ENCODE data around the gene FSTL3.
"Not testable (repeated sequence)": the region's sequence is repeated elsewhere in the genome, so short reads cannot be mapped to it uniquely, and the experiment has no call there.

FSTL3 gene

GRCh38 chr19:676339-677105 lies at the start of gene FSTL3:
FSTL3 (plus strand) TSS chr19:676392; CDS start chr19:676424, 32 bp downstream.
- no peak for DNase-seq

DNA sequence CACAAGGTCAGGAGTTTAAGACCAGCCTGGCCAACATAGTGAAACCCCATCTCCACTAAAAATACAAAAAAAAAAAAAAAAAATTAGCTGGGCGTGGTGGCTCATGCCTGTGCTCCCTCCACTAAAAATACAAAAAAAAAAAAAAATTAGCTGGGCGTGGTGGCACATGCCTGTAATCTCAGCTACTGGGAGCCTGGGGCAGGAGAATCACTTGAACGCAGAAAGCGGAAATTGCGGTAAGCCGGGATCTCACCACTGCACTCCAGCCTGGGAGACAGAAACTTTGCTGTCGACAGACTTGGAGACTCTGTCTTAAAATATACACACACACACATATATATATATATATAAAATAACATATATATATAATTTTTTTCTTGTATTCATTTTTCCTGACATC lies 49.6 kb upstream of the FSTL3 start:
- DNase-seq = not testable (repeated sequence)

GRCh38 chr19:628168-628567 lies 48.0 kb upstream of the FSTL3 start:
- no peak for DNase-seq

GRCh38 chr19:629515-629914 lies 46.7 kb upstream of the FSTL3 start:
- not testable (repeated sequence) for DNase-seq

- DNase-seq = no peak
These were observed 46.1 kb upstream of the FSTL3 start for GRCh38 chr19:629961-630714.

- DNase-seq = peak; percentile 82
These were observed 43.6 kb upstream of the FSTL3 start for GRCh38 chr19:632579-633067.

DNA sequence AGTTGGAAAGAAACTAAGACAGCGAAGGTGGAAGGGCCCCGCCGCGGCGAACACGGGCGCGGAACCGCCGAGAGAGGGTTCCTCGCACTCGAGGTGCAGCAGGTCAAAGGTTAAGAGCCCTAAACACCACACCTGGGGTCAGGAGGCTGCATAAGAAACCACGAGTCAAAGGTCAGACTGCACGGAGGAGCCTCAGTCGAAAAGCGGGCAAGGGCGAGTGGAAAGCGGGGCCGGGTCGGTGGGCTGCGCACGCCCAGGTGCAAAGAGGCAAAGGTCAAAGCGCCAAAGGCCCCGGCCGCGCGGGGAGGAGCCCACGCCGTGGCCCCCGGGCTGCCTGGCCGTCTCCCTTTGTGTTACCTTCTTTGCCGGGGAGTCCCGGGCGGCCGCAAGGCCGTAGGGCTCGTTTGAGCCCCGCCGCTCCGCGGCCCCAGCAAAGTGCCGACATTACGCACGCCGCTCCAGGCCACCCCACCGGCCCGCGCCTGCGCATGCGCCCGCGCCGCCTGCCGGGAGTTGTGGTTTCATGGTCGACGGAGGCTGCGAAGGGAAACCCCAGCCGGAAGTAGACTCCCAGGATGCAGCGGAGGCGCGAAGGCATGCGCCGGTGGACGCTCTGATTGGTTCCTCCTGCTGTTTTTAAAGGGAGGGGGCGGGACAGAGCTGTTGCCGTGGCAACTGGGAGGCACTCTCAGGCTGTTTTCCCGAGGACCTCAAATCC lies 43.0 kb upstream of the FSTL3 start, which contains the start of gene POLRMT:
Gene POLRMT, minus strand, starts transcription at position 470 of the 718 bp plus-strand sequence. Its CDS starts 25 bp downstream, at position 445.
- DNase-seq = peak; percentile 96

GRCh38 chr19:633786-634639 lies 42.2 kb upstream of the FSTL3 start:
- no peak for DNase-seq

DNA sequence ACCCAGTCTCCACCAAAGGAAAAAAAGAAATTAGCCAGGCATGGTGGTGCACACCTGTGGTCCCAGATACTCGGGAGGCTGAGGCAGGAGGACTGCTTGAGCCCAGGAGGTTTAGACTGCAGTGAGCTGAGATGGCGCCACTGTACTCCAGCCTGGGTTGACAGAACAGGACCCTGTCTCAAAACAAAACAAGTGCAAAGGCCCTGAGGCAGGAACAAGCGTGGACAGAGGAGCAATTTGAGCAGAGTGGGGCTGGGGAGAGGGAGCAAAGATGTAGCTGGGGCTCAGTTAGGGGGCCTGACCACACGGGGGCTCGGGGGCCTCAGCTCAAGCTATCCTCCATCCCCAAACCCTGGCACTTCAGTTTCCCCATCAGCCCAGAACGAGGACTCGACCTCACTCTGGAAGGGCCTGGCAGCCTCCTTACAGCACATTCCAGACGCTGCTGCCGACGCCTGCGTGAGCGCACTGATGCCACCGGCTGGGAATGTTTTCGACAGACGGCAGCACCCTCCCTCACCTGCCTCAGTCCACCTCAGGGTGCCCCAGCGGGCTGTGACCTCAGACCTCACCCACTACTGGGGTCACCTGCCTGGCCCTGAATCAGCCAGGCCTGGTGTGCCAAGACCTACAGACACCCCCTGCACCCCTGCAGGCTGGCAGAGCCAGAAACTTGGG lies 41.1 kb upstream of the FSTL3 start:
- no peak for DNase-seq

- no peak for DNase-seq
These were observed 37.3 kb upstream of the FSTL3 start for GRCh38 chr19:638906-639252.

- peak; percentile 97 for DNase-seq
These were observed 36.7 kb upstream of the FSTL3 start, which contains the start of gene FGF22 for GRCh38 chr19:639253-640160. FGF22 (plus strand) TSS chr19:639879; CDS start chr19:639926, 47 bp downstream.

DNA sequence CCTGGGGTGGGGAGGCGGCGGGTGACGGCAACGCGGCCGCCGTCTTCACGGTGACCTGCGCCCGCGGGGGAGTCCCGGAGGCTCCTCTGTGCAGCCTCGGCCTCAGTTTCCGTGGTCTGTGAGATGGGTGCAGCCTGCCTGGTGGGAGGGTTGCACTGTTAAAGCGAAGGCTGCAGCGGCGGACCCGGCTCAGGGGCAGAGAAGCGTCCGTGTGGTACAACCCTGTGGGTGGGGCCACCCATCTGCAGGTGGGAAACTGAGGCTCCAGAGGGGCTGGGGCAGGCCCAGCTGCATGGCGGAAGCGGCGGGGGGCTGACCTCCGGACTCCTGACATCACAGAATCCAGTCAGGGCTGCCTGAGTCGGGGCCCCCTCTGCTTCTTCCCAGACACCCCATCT lies 36.0 kb upstream of the FSTL3 start:
- DNase-seq = no peak

DNA sequence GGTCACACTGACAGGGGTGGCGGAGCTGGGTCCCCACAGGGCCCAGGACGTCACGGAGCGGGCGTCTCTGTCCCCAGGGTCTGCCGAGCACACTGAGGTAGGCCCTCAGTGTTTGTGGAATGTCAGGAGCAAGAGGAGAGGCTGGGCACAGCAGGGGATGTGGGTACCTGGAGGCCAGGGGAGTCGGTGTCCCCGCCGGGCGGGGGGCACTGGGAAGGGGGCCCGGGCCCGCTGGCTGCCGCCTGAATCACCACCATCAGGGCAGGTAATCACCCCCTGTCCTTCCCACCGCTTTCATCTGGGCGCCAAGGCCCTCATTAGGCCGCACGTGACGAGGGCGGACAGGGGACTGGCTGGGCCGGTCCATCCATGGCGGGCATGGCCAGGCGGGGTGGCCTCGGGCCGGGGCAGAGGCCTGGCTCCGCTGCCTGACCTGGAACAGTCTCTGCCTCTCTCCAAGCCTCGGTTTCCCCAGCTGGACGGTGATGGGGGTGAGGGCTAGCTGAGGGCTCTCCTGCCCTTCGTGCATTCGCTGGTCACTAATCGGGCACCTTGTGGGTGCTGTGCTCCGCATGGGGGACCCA lies 35.5 kb upstream of the FSTL3 start:
- no peak for DNase-seq

- DNase-seq = no peak
These were observed 34.5 kb upstream of the FSTL3 start for GRCh38 chr19:641702-642101.

- no peak for DNase-seq
These were observed 33.1 kb upstream of the FSTL3 start for GRCh38 chr19:642767-643727.

DNA sequence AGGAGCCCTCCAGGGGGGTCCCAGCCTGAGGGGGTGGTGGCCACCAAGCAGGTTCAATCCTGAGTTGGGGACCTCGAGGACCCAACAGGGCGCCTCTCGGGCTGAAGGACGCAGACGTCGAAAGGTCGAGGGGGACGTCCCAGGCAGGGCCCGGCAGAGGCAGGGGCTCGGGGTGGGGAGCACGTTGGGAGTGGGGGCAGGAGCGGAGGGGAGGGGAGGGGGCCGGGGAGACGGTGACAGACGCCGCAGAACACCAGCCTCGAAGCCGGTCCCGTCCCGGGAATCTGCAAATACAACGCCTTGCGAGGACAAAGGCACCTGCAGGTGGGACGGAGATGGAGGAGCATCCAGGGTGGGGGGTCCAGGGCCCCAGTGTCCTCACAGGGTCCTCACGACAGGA lies 32.5 kb upstream of the FSTL3 start:
- no peak for DNase-seq

GRCh38 chr19:644363-644762 lies 31.8 kb upstream of the FSTL3 start:
- DNase-seq = no peak

DNA sequence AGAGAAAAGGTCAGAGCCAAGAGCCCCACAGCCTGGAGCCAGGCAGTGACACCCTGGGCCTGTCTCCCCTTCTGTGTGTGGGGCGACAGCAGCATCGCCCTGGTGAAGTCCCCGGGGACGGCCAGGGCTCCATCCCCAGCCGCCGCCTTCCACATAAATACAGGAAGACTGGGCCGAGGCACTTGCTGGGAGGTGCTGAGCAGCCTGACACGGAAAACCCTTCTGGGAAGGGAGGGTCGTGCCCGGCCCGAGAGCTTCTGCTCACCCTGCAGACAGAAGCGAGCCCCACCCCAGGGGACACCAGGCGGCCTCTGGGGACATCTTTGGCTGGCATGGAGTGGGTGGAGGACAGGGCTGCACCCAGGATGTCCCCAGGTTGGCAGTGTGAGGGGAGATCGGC lies 31.4 kb upstream of the FSTL3 start:
- no peak for DNase-seq
